Measurements from ENCODE around the gene MRRF.

The MRRF gene

DNA sequence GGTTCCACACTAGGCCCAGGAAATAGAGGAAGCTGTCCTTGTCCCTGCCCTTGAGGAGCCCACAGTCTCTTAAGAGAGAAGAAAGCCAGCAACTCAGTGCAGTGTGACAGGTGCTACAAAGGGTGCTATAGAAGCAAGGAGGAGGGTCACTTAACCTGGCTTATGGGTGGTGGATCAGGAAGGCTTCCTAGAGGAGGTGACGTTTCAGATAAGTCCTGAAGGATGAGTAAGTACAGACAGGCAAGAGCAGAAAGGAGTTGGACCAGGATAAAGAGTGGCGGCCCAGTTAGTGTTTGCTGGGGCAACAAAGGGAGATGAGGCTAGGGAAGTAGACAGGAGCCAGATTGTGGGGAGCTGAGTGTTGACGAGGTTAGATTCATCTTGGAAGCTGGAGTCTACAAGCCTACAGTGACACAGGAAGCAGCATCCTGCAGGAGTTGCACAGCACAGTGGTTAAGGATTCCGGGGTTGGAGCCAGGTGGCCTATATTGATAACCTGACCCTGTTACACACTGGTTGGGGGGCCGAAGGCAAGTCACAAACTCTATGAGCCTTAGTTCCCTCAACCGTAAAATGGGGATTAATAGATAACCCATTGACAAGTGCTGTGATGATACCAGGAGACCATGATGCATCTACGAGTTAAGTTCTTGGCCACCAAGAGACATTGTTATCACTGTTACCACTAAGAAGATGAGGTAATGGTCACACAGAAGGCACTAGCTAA, 30.5 kb upstream of the MRRF start:
- H3K27me3 ChIP-seq (ENCODE audit: insufficient read depth, low read depth, severe bottlenecking): peaks cover 31% of the 10 kb centered on the region
- DNase-seq: no peak
- TF ChIP-seq, protein P1, sequence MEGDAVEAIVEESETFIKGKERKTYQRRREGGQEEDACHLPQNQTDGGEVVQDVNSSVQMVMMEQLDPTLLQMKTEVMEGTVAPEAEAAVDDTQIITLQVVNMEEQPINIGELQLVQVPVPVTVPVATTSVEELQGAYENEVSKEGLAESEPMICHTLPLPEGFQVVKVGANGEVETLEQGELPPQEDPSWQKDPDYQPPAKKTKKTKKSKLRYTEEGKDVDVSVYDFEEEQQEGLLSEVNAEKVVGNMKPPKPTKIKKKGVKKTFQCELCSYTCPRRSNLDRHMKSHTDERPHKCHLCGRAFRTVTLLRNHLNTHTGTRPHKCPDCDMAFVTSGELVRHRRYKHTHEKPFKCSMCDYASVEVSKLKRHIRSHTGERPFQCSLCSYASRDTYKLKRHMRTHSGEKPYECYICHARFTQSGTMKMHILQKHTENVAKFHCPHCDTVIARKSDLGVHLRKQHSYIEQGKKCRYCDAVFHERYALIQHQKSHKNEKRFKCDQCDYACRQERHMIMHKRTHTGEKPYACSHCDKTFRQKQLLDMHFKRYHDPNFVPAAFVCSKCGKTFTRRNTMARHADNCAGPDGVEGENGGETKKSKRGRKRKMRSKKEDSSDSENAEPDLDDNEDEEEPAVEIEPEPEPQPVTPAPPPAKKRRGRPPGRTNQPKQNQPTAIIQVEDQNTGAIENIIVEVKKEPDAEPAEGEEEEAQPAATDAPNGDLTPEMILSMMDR (IDR thresholded peaks at IDR 0.05; ENCODE audit: low read depth, low read length): no peak
- no peak overlapping the region for H3K27ac ChIP-seq
- H3K9me3 ChIP-seq (ENCODE audit: severe bottlenecking): no peaks in the 10 kb centered on the region
- peaks cover 2% of the 10 kb centered on the region; the same call in 1 of the 2 replicates for H3K36me3 ChIP-seq
- H3K4me3 ChIP-seq (ENCODE audit: low read depth, low read length): no peak overlapping the region

DNA sequence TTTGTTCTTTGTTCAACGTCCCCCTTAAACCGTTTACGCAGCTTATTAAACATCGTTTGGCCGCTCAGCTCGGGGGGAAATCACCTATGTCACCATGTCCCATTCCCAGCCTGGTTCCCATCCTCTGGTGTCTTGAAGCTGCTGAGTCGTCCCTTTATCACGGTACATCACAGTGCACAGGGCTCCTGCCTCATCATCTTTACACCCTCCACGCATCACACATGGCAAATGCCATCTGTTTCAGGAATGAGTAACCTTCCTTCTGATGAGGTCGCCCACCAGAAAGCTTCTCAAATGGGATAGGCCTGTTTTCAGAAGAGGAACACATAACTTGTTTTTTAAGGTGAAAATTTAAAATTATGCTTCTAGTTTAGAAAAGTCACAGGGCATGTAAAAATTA, 28.0 kb upstream of the MRRF start:
- Histone ChIP-seq H3K27ac (no peak overlapping the region), H3K9me3 (ENCODE audit: severe bottlenecking) (no peaks in the 10 kb centered on the region), H3K27me3 (ENCODE audit: insufficient read depth, low read depth, severe bottlenecking) (peaks cover 6% of the 10 kb centered on the region), H3K4me3 (ENCODE audit: low read depth, low read length) (no peak overlapping the region), H3K36me3 (peaks cover 23% of the 10 kb centered on the region)
- TF ChIP-seq, protein P1 (IDR thresholded peaks at IDR 0.05; ENCODE audit: low read depth, low read length): no peak
- DNase-seq: no peak

DNA sequence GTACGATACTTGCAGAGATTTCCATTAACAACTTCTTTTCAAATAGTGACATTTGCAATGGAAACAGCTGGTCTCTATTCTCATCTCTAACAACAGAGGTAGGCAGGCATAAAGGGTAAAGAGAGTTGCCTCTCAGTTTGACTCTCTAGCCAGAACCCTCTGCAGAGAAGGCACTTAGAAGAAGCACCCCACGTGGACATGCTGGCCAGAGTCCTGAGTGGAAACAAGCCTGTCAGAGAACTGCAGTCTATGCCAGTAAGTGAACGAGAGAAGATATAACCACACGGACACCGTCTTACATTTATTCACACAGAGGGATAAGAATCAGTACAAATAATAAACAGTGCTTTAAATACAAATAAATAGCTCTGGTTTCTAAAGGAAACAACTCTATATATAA, 25.0 kb upstream of the MRRF start:
- Histone ChIP-seq H3K36me3 (peaks cover 45% of the 10 kb centered on the region), H3K27me3 (ENCODE audit: insufficient read depth, low read depth, severe bottlenecking) (no peaks in the 10 kb centered on the region), H3K4me3 (ENCODE audit: low read depth, low read length) (no peak overlapping the region), H3K27ac (no peak overlapping the region), H3K9me3 (ENCODE audit: severe bottlenecking) (no peaks in the 10 kb centered on the region)
- TF ChIP-seq, protein P1 (IDR thresholded peaks at IDR 0.05; ENCODE audit: low read depth, low read length): no peak
- DNase-seq: no peak

DNA sequence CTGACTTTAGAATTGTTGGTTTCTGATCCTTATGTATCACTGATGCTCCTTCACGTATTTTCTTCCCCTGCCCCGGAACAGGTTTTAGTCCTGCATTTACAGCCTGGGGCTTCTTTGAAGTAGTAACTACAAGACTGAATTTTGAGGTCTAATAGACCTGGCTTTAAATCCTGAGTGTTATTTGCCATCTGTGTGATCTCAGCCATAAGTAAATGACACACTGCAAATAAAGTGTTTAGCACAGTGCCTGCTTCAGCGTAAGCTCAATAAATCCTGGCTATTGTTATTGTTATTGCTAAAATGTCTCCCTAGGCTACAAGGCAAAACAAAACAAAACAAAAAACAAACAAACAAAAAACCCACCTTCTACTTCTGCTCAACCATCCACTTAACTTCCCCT, 20.3 kb upstream of the MRRF start:
- Histone ChIP-seq H3K9me3 (ENCODE audit: severe bottlenecking) (no peaks in the 10 kb centered on the region), H3K4me3 (ENCODE audit: low read depth, low read length) (no peak overlapping the region), H3K27me3 (ENCODE audit: insufficient read depth, low read depth, severe bottlenecking) (no peaks in the 10 kb centered on the region), H3K36me3 (peaks cover 67% of the 10 kb centered on the region), H3K27ac (no peak overlapping the region)
- DNase-seq: no peak
- TF ChIP-seq, protein P1 (IDR thresholded peaks at IDR 0.05; ENCODE audit: low read depth, low read length): no peak

DNA sequence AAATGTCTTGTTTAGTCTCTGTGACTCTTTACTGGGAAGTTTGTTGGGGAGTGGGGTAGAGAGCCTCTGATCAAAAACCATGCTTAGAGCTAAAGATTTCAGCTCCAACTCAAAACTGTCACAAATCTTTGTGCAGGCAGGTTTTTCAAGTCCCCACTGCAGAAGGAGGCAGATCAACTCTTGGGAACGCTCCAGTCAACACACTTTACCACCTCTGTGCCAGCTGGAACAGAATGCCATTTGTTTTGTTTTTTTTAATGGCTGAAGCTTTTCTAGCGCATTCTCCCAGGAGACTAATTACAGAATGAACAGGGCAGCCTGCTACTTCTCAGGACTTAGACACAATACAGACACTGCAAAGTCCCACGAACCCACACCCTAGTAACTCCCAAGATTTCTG, 18.0 kb upstream of the MRRF start:
- TF ChIP-seq, protein P1 (IDR thresholded peaks at IDR 0.05; ENCODE audit: low read depth, low read length): no peak
- Histone ChIP-seq H3K9me3 (ENCODE audit: severe bottlenecking) (no peaks in the 10 kb centered on the region), H3K27ac (no peak overlapping the region), H3K4me3 (ENCODE audit: low read depth, low read length) (no peak overlapping the region), H3K36me3 (peaks cover 54% of the 10 kb centered on the region), H3K27me3 (ENCODE audit: insufficient read depth, low read depth, severe bottlenecking) (no peaks in the 10 kb centered on the region)
- DNase-seq: no peak

DNA sequence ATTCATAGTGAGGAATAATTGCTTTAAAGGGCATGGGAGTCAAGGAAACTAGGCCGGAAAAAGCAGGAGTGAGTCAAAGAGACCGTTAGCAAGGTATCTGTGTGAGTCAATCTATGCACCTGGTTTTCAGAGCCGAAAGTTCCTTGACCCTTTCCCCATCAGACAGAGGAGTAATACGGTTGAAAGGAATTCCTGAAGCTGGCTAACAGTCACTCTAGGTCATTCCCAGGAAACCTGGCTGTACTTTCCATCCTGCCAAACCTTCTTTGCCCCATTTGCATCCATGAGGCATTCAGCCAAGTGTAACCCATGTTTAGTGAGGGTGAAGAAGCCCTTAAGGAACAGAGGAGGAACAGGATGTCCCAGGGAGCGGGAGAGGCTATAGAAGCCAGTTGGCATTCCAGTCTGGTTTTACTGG, 16.2 kb upstream of the MRRF start:
- H3K36me3 ChIP-seq: peaks cover 45% of the 10 kb centered on the region

More for the DNA sequence above, 16.2 kb upstream of the MRRF start:
- no peak overlapping the region for H3K4me3 ChIP-seq (ENCODE audit: low read depth, low read length)
- no peak overlapping the region for H3K27ac ChIP-seq
- TF ChIP-seq, protein P1 (IDR thresholded peaks at IDR 0.05; ENCODE audit: low read depth, low read length): no peak
- DNase-seq: no peak
- H3K9me3 ChIP-seq (ENCODE audit: severe bottlenecking): no peaks in the 10 kb centered on the region
- no peaks in the 10 kb centered on the region for H3K27me3 ChIP-seq (ENCODE audit: insufficient read depth, low read depth, severe bottlenecking)

Data from WERI-Rb-1 (cell line).